H1 (cell line): Measurements from ENCODE around the gene POLG. TPM values are rescaled to one million over a fixed set of nuclear protein-coding genes. Genes with fewer than 3 reads are reported as not detected.
A peak's percentile ranks its signal among the peaks of the same experiment; 100 is the strongest.

Experiments used
- BACH1 ChIP-seq: IDR thresholded peaks from 2 replicates; pipeline ENCODE4 v1.6.1; 2012; ENCODE audit warnings: low read length, improper control_type of control experiment
- CBX8 ChIP-seq: fragments of 300-800, 300-1000 bp; sonication (generic); IDR thresholded peaks from 2 replicates; pipeline ENCODE4 v1.7.1; 2016; ENCODE audit warnings: low read depth, low read length, borderline replicate concordance
- CHD2 ChIP-seq: IDR thresholded peaks from 2 replicates; pipeline ENCODE4 v1.6.1; 2012; ENCODE audit warnings: low read length, improper control_type of control experiment
- CTBP2 ChIP-seq: IDR thresholded peaks from 2 replicates; pipeline ENCODE4 v1.7.0; 2011; ENCODE audit warnings: borderline replicate concordance, mild to moderate bottlenecking, moderate library complexity, mixed read lengths, low read length; ENCODE audit not compliant: insufficient read depth, insufficient read length
- EZH2 ChIP-seq: fragments of 200-600 bp; sonication (generic); IDR thresholded peaks from 2 replicates; pipeline ENCODE4 v1.7.1; 2012; ENCODE audit warnings: low read depth, mild to moderate bottlenecking, moderate library complexity, low read length, inconsistent platforms; ENCODE audit not compliant: severe bottlenecking
- NANOG ChIP-seq: IDR thresholded peaks from 2 replicates; pipeline ENCODE4 v1.6.1; 2011; ENCODE audit warnings: low read length, low read depth, mild to moderate bottlenecking, inconsistent platforms; ENCODE audit not compliant: insufficient read depth, poor library complexity, severe bottlenecking
- RNF2 ChIP-seq: fragments of 200-900, 300-1000 bp; sonication (generic); IDR thresholded peaks from 2 replicates; pipeline ENCODE4 v1.7.1; 2016; ENCODE audit warnings: borderline replicate concordance, low read depth, mild to moderate bottlenecking, antibody characterized with exemption, low read length; ENCODE audit not compliant: poor library complexity, severe bottlenecking; ENCODE audit errors: missing control alignments
- SIN3A ChIP-seq, 2 experiments: IDR thresholded peaks in 1 of 2; conservative IDR thresholded peaks in 1 of 2; 2 replicates each; pipeline ENCODE4 v1.6.1; 2011 to 2012; ENCODE audit warnings: low read length in 2 of 2, improper control_type of control experiment in 1 of 2, low read depth in 1 of 2, mild to moderate bottlenecking in 1 of 2
- TAF7 ChIP-seq: optimal IDR thresholded peaks from 2 replicates; pipeline ENCODE3; 2011; ENCODE audit warnings: low read depth, mild to moderate bottlenecking, inconsistent platforms, low read length, moderate library complexity, borderline replicate concordance
- TBP ChIP-seq: IDR thresholded peaks from 2 replicates; pipeline ENCODE4 v1.6.1; 2011; ENCODE audit warnings: low read depth, low read length, improper control_type of control experiment
- TEAD4 ChIP-seq: IDR thresholded peaks from 2 replicates; pipeline ENCODE4 v1.6.1; 2012; ENCODE audit warnings: low read depth, low read length, inconsistent platforms, mixed read lengths
- polyA plus RNA-seq, 7 experiments: library from polyadenylated mRNA; depleted of rRNA in 3 of 7; stranded (reverse) in 5 of 7; unstranded in 2 of 7; fragments of >200 nt in 5 of 7; fragments of 200-250 nt in 2 of 7; gene quantifications; 1 replicate in 5 of 7; 2 replicates in 1 of 7; 4 replicates in 1 of 7; pipeline versions ENCODE4 v1.2.1 to v1.2.3, GENCODE V29; 2011 to 2013; ENCODE audit warnings: missing spikeins in 2 of 7, mixed read lengths in 2 of 7
- total RNA-seq: library from RNA; stranded (reverse); fragmentation: NEBNext Ultra II Directional; extraction: Animal tissue kit (Norgen Biotek cat#: 25700); gene quantifications from 2 replicates; pipeline ENCODE4 v1.2.1, GENCODE V29; 2021
- TF ChIP-seq, protein P1 (sequence below), 3 experiments: IDR thresholded peaks; 1 replicate in 2 of 3; 2 replicates in 1 of 3; pipeline versions ENCODE4 v1.5.1 to v1.6.1; 2011; ENCODE audit warnings: low read length in 3 of 3, mild to moderate bottlenecking in 3 of 3, inconsistent platforms in 2 of 3, low read depth in 1 of 3, moderate library complexity in 1 of 3; ENCODE audit not compliant: insufficient read depth in 1 of 3; ENCODE audit errors: control extremely low read depth in 1 of 3

The POLG gene
- total and polyA plus RNA-seq, 2 of the 8 experiments (the other 6 are each of a cell fraction or from before 2014, with no cell fraction given), result 14.8 to 52.3 TPM

DNA sequence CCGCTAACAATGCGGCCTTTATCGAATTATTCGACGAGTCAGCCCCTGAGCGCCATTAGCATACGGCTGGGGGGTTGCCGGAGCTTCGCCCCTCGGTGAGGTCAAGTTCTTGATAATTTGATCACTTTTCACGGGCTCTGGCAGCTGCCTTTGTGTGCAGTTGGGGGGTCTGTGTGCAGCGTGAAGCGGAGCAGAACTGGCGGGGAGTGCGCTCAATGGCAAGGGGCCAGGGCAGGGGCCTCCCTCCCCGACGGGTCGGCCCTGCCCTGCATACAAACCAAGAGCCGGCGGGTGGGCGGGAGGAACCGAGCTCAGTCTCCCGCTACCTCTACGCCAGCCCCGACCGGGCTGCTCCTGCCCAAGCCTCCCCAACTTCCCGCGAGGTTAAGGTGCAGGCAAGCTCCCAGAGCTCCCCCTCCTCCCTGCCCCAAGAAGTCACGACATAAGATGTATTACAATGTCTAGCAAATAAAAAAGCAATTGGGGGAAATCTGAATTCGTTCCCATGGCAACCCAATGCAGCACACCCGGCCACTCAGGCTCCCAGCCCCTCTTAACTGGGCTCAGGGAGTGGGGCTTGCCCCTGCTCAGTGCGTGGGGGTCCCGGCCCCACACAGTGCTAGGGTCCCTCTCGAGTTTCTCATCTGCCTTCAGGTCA is 34.1 kb upstream of the POLG start (continued):
- TF ChIP-seq, protein P1, sequence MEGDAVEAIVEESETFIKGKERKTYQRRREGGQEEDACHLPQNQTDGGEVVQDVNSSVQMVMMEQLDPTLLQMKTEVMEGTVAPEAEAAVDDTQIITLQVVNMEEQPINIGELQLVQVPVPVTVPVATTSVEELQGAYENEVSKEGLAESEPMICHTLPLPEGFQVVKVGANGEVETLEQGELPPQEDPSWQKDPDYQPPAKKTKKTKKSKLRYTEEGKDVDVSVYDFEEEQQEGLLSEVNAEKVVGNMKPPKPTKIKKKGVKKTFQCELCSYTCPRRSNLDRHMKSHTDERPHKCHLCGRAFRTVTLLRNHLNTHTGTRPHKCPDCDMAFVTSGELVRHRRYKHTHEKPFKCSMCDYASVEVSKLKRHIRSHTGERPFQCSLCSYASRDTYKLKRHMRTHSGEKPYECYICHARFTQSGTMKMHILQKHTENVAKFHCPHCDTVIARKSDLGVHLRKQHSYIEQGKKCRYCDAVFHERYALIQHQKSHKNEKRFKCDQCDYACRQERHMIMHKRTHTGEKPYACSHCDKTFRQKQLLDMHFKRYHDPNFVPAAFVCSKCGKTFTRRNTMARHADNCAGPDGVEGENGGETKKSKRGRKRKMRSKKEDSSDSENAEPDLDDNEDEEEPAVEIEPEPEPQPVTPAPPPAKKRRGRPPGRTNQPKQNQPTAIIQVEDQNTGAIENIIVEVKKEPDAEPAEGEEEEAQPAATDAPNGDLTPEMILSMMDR (IDR thresholded peaks at IDR 0.05; ENCODE audit: control extremely low read depth in 1 of 3, insufficient read depth in 1 of 3, low read depth in 1 of 3, low read length in 3 of 3), result no peak; a peak in 1 of 4 replicates
- TF ChIP-seq CHD2 (peak; percentile 56; the same call in 1 of the 2 replicates), TBP (no peak), SIN3A (conservative IDR thresholded peaks at IDR 0.05 in 1 of 2, IDR thresholded peaks at IDR 0.05 in 1 of 2; ENCODE audit: low read depth in 1 of 2, low read length in 2 of 2) (no peak), NANOG (no peak), RNF2 (peak; percentile 46), EZH2 (peak; percentile 73), TAF7 (no peak), CBX8 (no peak), BACH1 (no peak; the same call in 1 of the 2 replicates), TEAD4 (no peak), CTBP2 (peak; percentile 55)
